AG10803 (cell line): ENCODE results near the gene WTAP.
"Not testable (repeated sequence)": the region's sequence is repeated elsewhere in the genome, so short reads cannot be mapped to it uniquely, and the experiment has no call there.

Source experiments
- DNase-seq: peaks from one replicate; pipeline ENCODE4 v3.0.0; 2010; ENCODE audit warnings: low read depth
- H3K4me3 ChIP-seq: 2 replicates; pipeline ENCODE4 v1.5.1; 2011; ENCODE audit warnings: mild to moderate bottlenecking, low read length, control low read depth
- TF ChIP-seq, protein P1 (sequence below): conservative IDR thresholded peaks from 2 replicates; pipeline ENCODE4 v1.5.1; 2011; ENCODE audit warnings: mild to moderate bottlenecking, low read length, control low read depth, inconsistent platforms

The WTAP gene

GRCh38 chr6:159695984-159696383, 31.3 kb upstream of the WTAP start:
- DNase-seq: peak; percentile 51
- no peak overlapping the region for H3K4me3 ChIP-seq
- TF ChIP-seq, protein P1, sequence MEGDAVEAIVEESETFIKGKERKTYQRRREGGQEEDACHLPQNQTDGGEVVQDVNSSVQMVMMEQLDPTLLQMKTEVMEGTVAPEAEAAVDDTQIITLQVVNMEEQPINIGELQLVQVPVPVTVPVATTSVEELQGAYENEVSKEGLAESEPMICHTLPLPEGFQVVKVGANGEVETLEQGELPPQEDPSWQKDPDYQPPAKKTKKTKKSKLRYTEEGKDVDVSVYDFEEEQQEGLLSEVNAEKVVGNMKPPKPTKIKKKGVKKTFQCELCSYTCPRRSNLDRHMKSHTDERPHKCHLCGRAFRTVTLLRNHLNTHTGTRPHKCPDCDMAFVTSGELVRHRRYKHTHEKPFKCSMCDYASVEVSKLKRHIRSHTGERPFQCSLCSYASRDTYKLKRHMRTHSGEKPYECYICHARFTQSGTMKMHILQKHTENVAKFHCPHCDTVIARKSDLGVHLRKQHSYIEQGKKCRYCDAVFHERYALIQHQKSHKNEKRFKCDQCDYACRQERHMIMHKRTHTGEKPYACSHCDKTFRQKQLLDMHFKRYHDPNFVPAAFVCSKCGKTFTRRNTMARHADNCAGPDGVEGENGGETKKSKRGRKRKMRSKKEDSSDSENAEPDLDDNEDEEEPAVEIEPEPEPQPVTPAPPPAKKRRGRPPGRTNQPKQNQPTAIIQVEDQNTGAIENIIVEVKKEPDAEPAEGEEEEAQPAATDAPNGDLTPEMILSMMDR: no peak

GRCh38 chr6:159700970-159701369, 26.3 kb upstream of the WTAP start:
- DNase-seq: peak; percentile 28
- H3K4me3 ChIP-seq: no peak overlapping the region
- TF ChIP-seq, protein P1: no peak

- TF ChIP-seq, protein P1: no peak
- DNase-seq: peak; percentile 92
- H3K4me3 ChIP-seq: no peak overlapping the region
These were observed 25.8 kb upstream of the WTAP start for GRCh38 chr6:159701413-159701999.

DNA sequence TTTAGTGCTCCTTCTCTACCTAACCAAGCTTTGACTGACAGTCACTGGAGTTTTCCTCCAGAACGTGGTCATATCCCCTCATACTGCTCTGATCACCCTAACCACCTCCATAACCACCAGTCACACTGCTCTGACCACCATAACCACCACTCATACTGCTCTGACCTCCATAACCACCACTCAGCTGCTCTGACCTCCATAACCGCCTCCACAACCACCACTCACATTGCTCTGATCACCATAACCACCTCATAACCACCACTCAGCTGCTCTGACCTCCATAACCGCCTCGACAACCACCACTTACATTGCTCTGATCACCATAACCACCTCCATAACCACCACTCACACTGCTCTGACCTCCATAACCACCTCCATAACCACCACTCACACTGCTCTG, 16.7 kb upstream of the WTAP start:
- not testable (repeated sequence) for H3K4me3 ChIP-seq, DNase-seq

GRCh38 chr6:159712389-159712788, 14.9 kb upstream of the WTAP start:
- not testable (repeated sequence) for DNase-seq, H3K4me3 ChIP-seq

- TF ChIP-seq, protein P1: no peak
- H3K4me3 ChIP-seq: no peak overlapping the region
- DNase-seq: no peak
These were observed 13.3 kb upstream of the WTAP start for GRCh38 chr6:159713984-159714383.

- no peak for DNase-seq
- TF ChIP-seq, protein P1: no peak
- no peak overlapping the region for H3K4me3 ChIP-seq
These were observed 12.9 kb upstream of the WTAP start for GRCh38 chr6:159714404-159714803.

DNA sequence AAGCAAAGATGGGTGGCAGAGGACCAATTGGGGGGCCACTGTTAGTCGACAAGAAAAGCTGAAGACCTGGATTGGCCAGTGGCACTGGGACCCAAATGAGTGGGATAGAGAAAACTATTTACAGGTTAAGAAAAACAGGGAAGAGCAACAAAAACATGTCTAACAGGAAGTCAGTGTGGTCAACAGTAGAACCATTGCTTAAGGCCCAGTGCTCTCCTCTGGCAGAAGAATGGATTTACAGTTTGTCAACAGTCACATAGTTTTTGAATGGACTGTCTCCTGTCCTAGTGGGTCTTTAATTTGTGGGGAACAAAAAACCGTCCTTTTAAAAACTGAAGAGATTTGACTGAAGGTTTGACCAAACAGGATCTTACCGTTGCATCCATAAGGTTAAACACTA, 12.1 kb upstream of the WTAP start:
- DNase-seq: no peak
- no peak overlapping the region for H3K4me3 ChIP-seq
- TF ChIP-seq, protein P1: no peak
